ENCODE data around the gene PRR16. TPM values are rescaled to one million over a fixed set of nuclear protein-coding genes. Genes with fewer than 3 reads are reported as not detected.

Gene PRR16
- total RNA-seq, 1 experiment from 2014 or later, result 5.9 TPM

- Histone ChIP-seq H3K4me3 (no peak overlapping the region), H3K36me3 (no peaks in the 10 kb centered on the region), H3K9me3 (no peaks in the 10 kb centered on the region), H3K27me3 (no peaks in the 10 kb centered on the region)
- DNase-seq, result no peak
Observed at GRCh38 chr5:120503341-120503740, 39.2 kb downstream of the PRR16 start.

DNA sequence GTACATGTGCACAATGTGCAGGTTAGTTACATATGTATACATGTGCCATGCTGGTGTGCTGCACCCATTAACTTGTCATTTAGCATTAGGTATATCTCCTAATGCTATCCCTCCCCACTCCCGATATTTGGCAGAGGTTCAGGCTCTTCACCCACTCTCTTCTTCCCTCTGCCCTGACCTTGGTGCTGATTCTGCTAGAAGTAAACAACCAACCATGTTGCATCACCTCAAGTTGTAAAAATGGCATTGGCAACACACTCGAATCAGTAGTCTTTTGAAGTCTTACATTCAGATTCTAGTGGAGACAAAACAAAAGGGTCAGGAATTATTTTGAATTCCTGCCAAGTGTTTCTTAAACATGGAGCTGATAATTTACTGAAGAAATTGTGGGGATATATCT lies 40.0 kb downstream of the PRR16 start:
- no peaks in the 10 kb centered on the region for H3K36me3 ChIP-seq
- H3K27me3 ChIP-seq, result no peaks in the 10 kb centered on the region
- no peak for DNase-seq
- H3K9me3 ChIP-seq, result no peaks in the 10 kb centered on the region
- H3K4me3 ChIP-seq, result no peak overlapping the region

- H3K9me3 ChIP-seq, result no peaks in the 10 kb centered on the region
- no peaks in the 10 kb centered on the region for H3K36me3 ChIP-seq
- H3K4me3 ChIP-seq, result no peak overlapping the region
- H3K27me3 ChIP-seq, result no peaks in the 10 kb centered on the region
- no peak for DNase-seq
Observed at GRCh38 chr5:120507197-120507596, 43.1 kb downstream of the PRR16 start.

GRCh38 chr5:120507800-120508463 lies 43.8 kb downstream of the PRR16 start:
- Histone ChIP-seq H3K36me3 (no peaks in the 10 kb centered on the region), H3K27me3 (no peaks in the 10 kb centered on the region), H3K9me3 (no peaks in the 10 kb centered on the region), H3K4me3 (no peak overlapping the region)
- DNase-seq, result no peak

DNA sequence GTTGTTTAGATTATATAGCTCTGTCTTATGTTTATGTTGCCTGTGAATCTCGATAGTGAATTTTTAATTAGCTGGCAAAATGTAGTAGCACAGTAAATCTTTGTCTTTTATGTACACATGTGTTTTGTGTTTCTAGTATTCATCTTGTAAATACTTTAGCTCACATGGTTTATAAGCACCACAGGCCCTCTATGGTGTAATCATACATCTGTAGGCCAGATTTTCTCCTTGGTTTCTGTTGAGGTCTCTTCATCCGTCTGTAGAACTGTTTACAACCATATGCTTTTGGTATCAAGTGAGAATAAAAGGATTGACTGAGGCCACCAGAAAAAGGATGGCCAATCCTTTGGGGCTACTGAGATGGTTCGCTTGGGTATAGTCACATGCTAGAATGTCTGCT lies 45.0 kb downstream of the PRR16 start:
- Histone ChIP-seq H3K27me3 (no peaks in the 10 kb centered on the region), H3K9me3 (no peaks in the 10 kb centered on the region), H3K36me3 (no peaks in the 10 kb centered on the region), H3K4me3 (no peak overlapping the region)
- DNase-seq, result no peak

- DNase-seq, result no peak
- Histone ChIP-seq H3K4me3 (no peak overlapping the region), H3K9me3 (no peaks in the 10 kb centered on the region), H3K27me3 (no peaks in the 10 kb centered on the region), H3K36me3 (no peaks in the 10 kb centered on the region)
Observed at GRCh38 chr5:120510098-120510637, 46.1 kb downstream of the PRR16 start.

GRCh38 chr5:120510994-120511686 lies 47.0 kb downstream of the PRR16 start:
- no peaks in the 10 kb centered on the region for H3K27me3 ChIP-seq
- no peak overlapping the region for H3K4me3 ChIP-seq
- H3K36me3 ChIP-seq, result no peaks in the 10 kb centered on the region
- H3K9me3 ChIP-seq, result no peaks in the 10 kb centered on the region
- DNase-seq, result no peak

DNA sequence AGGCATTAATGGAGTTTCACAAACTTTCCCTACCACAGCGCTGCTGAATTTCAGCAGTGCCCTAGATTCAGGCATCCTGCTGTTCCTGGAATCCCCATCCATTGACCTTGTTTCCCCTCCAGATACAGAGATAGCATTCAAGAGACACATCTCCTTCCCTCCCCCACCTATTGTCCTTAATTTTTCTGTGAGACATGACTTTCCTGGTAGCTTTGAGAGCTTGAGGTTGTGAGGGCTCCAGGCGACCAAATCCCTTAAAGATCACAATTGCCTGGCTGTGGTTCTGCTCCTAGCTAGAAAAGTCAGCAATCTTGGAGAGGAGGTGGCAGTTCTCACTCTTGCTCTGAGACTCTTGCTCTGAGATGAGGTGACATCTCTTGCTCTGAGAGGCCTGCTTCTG lies 48.0 kb downstream of the PRR16 start:
- H3K27me3 ChIP-seq, result no peaks in the 10 kb centered on the region
- no peaks in the 10 kb centered on the region for H3K36me3 ChIP-seq
- no peaks in the 10 kb centered on the region for H3K9me3 ChIP-seq
- no peak overlapping the region for H3K4me3 ChIP-seq
- no peak for DNase-seq

- Histone ChIP-seq H3K27me3 (no peaks in the 10 kb centered on the region), H3K36me3 (no peaks in the 10 kb centered on the region), H3K9me3 (no peaks in the 10 kb centered on the region), H3K4me3 (no peak overlapping the region)
- DNase-seq, result no peak
Observed at GRCh38 chr5:120512791-120513650, 48.9 kb downstream of the PRR16 start.

GRCh38 chr5:120516805-120517204 lies 52.7 kb downstream of the PRR16 start:
- peak; percentile 52 for DNase-seq
- Histone ChIP-seq H3K9me3 (no peaks in the 10 kb centered on the region), H3K27me3 (no peaks in the 10 kb centered on the region), H3K36me3 (no peaks in the 10 kb centered on the region), H3K4me3 (no peak overlapping the region)

DNA sequence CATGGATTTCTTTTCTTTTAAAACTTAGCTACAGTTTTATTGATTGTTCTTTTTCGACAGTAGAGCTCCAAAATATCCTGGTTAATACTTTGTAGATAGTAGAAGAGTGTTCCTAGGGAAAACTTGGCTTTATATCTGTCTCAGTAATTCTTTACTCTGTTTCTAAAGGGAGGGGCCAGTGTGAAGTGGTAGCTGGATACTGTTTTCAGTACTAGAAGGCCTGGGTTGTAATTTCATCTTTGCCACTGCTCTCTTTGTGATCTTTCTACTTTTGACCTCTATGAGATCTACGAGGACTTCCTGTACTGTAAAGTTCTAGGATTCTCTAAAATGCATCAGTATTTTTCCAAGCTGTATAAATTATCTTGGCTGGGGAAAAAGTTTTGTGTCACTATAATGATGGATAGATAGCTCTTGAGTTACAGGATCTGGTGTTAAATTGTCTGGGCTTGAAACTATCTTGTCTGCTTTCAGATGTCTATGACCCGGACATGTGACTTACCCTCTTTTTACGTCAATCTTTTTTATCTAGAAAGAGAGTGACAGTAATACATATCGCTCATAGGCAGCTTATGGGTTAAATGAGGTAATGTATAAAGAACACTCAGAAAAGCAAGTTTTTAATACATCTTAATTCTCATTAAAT lies 53.6 kb downstream of the PRR16 start:
- no peaks in the 10 kb centered on the region for H3K27me3 ChIP-seq

GRCh38 chr5:120518581-120518980 lies 54.5 kb downstream of the PRR16 start:
- Histone ChIP-seq H3K9me3 (no peaks in the 10 kb centered on the region), H3K4me3 (no peak overlapping the region), H3K36me3 (no peaks in the 10 kb centered on the region), H3K27me3 (no peaks in the 10 kb centered on the region)
- no peak for DNase-seq

More for the DNA sequence above, 53.6 kb downstream of the PRR16 start:
- no peak for DNase-seq
- Histone ChIP-seq H3K4me3 (no peak overlapping the region), H3K9me3 (no peaks in the 10 kb centered on the region), H3K36me3 (no peaks in the 10 kb centered on the region)

GRCh38 chr5:120527251-120527650 lies 63.2 kb downstream of the PRR16 start:
- Histone ChIP-seq H3K27me3 (no peaks in the 10 kb centered on the region), H3K9me3 (no peaks in the 10 kb centered on the region), H3K4me3 (no peak overlapping the region), H3K36me3 (no peaks in the 10 kb centered on the region)
- DNase-seq, result no peak

GRCh38 chr5:120528609-120529008 lies 64.5 kb downstream of the PRR16 start:
- H3K9me3 ChIP-seq, result no peaks in the 10 kb centered on the region
- no peak for DNase-seq
- H3K4me3 ChIP-seq, result no peak overlapping the region
- H3K36me3 ChIP-seq, result no peaks in the 10 kb centered on the region
- H3K27me3 ChIP-seq, result no peaks in the 10 kb centered on the region

DNA sequence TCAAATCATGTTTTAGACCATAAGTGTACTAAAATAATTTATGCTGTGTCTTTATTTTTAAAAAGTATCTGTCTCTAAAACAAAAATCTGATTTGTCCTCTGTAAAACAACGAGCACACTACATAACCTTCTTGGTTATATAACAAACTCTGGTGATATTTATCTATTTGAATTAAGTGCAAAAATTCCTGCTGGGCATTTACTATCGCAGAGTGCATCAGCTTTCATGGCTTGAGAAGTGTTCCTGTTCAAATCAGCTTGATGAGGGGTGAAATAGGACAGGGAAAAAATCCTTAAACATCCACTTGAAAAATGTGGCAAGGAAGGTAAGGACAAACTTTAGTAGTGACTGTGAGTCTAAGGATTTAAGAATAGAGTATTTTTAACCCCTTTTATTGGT lies 65.3 kb downstream of the PRR16 start:
- Histone ChIP-seq H3K9me3 (no peaks in the 10 kb centered on the region), H3K4me3 (no peak overlapping the region), H3K27me3 (no peaks in the 10 kb centered on the region), H3K36me3 (no peaks in the 10 kb centered on the region)
- DNase-seq, result no peak

DNA sequence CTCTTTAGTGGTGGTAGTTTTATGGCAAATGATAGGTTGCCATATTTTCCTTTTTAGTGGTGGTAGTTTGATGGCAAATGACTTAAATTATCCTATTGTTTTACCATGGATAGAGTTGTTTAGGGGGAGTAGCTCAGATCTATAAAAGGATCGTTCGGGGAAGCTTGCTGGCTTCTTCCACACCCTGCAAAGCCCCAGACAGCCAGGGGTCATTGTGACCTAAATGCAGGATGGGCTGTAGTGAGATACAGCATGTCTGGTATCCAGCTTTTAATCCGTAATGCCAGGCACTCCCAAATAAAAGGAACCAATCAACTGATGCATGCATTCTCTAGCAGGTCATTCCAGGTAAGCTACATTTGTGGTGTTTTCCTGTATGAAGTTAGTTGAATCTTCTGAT lies 67.1 kb downstream of the PRR16 start:
- no peaks in the 10 kb centered on the region for H3K9me3 ChIP-seq
- DNase-seq, result no peak
- H3K4me3 ChIP-seq, result no peak overlapping the region
- no peaks in the 10 kb centered on the region for H3K27me3 ChIP-seq
- no peaks in the 10 kb centered on the region for H3K36me3 ChIP-seq

DNA sequence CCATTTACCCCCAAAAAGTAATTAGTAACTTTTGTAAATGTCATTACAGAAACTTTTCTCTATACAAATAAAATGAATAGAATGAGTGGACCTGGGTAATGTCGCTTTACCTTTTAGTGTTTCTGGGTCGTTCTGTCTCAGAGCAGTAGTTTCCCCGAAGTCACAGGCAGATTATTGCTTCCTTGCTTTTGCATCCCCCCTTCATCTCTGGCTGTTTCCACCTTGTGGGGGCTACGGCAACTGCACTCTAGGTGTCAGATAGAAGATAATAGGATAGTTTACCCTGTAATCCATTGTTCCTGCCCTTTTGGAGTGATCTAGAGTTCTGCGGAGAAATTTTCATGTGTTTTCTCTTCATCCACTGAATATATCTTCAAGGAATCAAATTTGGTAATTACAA lies 68.7 kb downstream of the PRR16 start:
- DNase-seq, result no peak
- no peaks in the 10 kb centered on the region for H3K27me3 ChIP-seq
- H3K36me3 ChIP-seq, result no peaks in the 10 kb centered on the region
- peaks cover 5% of the 10 kb centered on the region for H3K9me3 ChIP-seq
- no peak overlapping the region for H3K4me3 ChIP-seq
